Ureter (tissue), 1 donor: ENCODE data around the gene GLRB. TPM values are rescaled to one million over a fixed set of nuclear protein-coding genes. Genes with fewer than 3 reads are reported as not detected.
"Not testable (repeated sequence)": the region's sequence is repeated elsewhere in the genome, so short reads cannot be mapped to it uniquely, and the experiment has no call there.

Experiments
- DNase-seq: peaks from one replicate; pipeline ENCODE4 v3.0.0-alpha.2; 2020; ENCODE audit warnings: low spot score
- total RNA-seq: library from RNA; stranded (reverse); gene quantifications from one replicate; pipeline ENCODE4 v1.2.4, GENCODE V29; 2023
- donor health status: DM: yes; HTN: yes; CAD: no.

The GLRB gene
- total RNA-seq, 1 donor from 2014 or later = 2.4 TPM

GRCh38 chr4:157128395-157128794, 52.4 kb downstream of the GLRB start:
- DNase-seq = no peak

- DNase-seq = no peak
Measured at GRCh38 chr4:157141976-157142375, 66.0 kb downstream of the GLRB start.

GRCh38 chr4:157143369-157143768, 67.4 kb downstream of the GLRB start:
- DNase-seq = no peak

GRCh38 chr4:157151711-157152110, 75.8 kb downstream of the GLRB start:
- no peak for DNase-seq

- no peak for DNase-seq
Measured at GRCh38 chr4:157165935-157166610, 90.1 kb downstream of the GLRB start.

- no peak for DNase-seq
Measured at GRCh38 chr4:157170321-157170720, 94.4 kb downstream of the GLRB start.

- DNase-seq = no peak
Measured at GRCh38 chr4:157172011-157172410, 96.1 kb downstream of the GLRB start.

GRCh38 chr4:157180268-157180667, 104.3 kb downstream of the GLRB start:
- not testable (repeated sequence) for DNase-seq

GRCh38 chr4:157184300-157184699, 108.3 kb downstream of the GLRB start:
- no peak for DNase-seq

- no peak for DNase-seq
Measured at GRCh38 chr4:157185363-157185762, 109.4 kb downstream of the GLRB start.

- no peak for DNase-seq
Measured at GRCh38 chr4:157195374-157195773, 119.4 kb downstream of the GLRB start.

GRCh38 chr4:157196046-157196445, 120.1 kb downstream of the GLRB start:
- no peak for DNase-seq

- DNase-seq = no peak
Measured at GRCh38 chr4:157204634-157205244, 128.8 kb downstream of the GLRB start.

GRCh38 chr4:157217708-157218107, 141.8 kb downstream of the GLRB start:
- no peak for DNase-seq

GRCh38 chr4:157219711-157220370, 143.9 kb downstream of the GLRB start:
- DNase-seq = no peak

- no peak for DNase-seq
Measured at GRCh38 chr4:157220371-157220881, 144.5 kb downstream of the GLRB start, which contains the start of gene GRIA2. GRIA2 (plus strand) TSS chr4:157220728; CDS start chr4:157221043, 315 bp downstream.

- DNase-seq = no peak
Measured at GRCh38 chr4:157221426-157221894, 145.5 kb downstream of the GLRB start.

Other genes with a start within 250 kb of the GLRB start
- 13.8 TPM for gene PDGFC, start 104.4 kb upstream of the GLRB start, total RNA-seq
- 0.18 TPM for gene GRIA2, start 144.6 kb downstream of the GLRB start, total RNA-seq